GM19025 (cell line): ENCODE data around the gene MAML1.

Experiments
- ATAC-seq: cut with Tn5 transposase; IDR thresholded peaks from one replicate; pipeline ENCODE4 v1.9.1; 2021; ENCODE audit warnings: mild to moderate bottlenecking, low read depth, moderate library complexity; ENCODE audit not compliant: unreplicated experiment

Gene MAML1

DNA sequence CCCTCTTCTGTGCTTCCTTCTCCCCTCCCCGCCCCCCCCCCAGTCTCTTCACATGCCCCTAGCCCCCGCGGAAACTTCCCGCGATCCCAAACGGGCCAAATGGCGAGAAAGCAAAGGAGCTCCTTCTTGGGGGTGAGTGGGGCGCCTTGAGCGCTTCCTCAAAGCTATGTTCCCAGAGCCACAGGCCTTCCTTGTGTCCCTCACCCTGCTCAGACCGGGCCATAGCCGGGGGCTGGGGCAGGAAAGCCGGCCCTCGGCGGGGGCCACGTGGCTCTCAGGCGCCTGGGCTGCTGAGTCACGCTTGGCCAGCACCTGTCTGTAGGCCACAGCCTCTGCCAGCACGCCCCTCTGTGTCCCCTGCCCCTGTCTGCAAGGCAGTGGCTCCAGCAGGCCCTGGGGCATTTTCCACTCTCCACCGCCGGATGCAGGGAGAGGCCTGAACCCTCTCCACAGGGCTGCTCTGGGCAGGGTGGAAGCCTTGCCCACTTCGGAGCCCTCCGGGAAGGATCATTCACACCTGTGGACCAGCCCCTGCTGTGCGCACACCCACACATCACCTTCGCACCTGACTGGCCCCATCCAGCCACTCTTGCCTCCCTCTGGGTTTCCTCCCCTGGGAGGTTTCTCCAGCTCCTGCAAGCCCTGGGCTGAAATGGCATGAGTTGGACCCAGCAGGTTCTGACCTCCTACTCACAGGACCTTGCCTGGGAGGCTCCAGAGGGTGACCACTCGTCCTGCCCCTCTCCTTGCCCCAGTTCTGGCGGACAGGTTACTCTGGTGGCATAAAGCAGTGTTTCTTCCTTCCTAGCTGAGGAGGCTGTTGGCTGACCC, 86.9 kb downstream of the MAML1 start:
- ATAC-seq, result no peak

DNA sequence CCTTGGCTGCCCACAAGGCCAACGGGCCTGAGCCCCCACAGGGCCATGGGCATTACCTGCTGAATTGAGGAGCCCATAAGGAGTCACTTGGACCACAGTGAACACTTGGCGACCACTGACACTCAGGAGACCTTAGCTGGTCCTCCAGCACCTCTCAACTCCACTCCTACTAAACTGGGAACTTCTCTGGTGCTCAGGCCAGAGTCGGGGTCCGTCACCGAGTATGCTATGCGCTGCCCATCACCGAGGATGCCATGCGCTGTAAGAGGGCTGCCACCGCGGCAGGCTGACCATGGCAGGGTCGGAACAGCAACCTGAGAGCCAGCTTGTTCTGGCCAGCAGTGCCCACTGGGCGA, 87.5 kb downstream of the MAML1 start:
- no peak for ATAC-seq

DNA sequence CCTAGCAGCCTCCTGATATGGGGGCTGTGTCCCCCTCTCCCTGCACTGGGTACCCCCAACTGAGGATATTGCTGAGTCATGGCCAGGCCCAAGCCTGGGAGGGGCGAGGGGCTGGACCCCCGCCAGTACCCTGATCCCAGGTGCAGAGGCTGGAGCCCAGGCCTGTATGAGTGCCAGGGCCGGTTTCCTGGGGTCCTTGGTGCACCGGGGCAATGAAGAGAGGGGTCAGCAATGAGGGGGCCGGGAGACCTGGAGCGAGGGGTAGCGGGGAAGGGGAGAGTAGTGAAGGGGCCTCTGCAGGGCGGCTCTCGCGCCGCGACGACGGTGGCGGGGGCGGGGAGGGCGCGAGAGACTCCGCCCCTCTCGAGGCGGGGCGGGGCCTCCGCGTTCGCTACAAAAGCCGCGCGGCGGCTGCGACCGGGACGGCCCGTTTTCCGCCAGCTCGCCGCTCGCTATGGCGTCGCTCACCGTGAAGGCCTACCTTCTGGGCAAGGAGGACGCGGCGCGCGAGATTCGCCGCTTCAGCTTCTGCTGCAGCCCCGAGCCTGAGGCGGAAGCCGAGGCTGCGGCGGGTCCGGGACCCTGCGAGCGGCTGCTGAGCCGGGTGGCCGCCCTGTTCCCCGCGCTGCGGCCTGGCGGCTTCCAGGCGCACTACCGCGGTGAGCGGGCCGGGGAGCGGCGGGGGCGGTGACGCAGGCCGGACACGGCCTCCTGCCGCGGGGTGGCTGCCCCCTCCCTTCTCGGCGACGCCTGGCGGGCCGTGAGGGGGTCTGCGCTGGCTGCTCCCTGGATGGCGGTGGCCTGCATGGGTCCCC, 88.1 kb downstream of the MAML1 start, which contains the start of gene SQSTM1:
Gene SQSTM1 (plus strand): TSS at position 423 of the 815 bp plus-strand sequence. CDS start 32 bp downstream, at position 455.
- ATAC-seq, result peak; percentile 39

DNA sequence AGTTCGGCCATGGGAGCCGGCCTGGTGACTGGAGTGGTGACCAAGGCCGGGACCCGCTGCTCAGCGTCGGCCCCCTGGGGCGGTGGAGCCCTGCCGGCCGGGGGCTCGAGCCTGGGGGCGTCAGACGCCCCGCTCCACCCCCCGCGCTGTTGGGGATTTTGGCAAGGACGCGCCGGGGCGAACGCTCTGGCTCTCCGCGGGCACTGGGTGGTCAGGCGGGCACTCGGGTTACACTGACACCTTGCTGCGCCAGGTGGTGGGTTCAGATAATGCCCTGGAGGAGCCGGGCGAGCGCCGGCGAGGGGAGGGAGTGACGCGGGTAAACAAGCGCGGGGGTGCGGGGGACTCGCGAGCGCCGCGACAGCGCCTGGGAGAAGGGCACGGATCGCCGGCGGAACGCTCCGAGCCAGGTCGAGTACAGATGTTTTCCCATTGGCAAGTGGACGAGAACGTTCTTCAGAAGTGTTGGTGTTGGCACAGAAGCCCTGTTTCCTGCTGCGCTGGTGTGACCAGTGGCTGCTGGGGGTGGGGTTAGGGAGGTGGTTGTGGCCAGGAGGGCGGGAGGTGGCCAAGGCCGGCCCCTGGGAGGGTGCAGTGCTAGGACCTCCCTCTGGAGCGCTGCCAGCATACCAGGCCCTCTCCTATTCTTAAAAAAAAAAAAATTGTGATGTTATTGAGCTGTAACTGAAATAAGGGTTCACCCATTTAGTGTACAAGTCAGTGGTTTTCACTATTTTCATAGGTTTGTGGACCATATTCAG, 88.9 kb downstream of the MAML1 start:
- peak; percentile 40 for ATAC-seq

DNA sequence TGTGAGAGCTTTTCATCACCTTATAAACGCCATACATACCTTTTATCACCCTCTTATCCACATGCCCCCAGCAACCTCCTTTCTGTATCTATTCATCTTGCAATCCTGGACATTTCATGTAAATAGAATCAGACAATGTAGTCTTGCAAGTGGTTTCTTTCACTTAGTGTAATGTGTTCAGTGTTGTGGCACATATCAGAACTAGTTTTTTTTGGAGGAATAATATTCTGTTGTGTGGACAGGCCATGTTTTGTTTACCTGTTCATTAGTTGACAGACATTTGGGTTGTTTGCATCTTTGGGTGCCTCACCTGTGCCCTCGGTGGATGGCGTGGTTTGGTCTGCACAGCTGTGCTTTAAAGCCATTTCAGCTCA, 89.4 kb downstream of the MAML1 start:
- ATAC-seq, result no peak

DNA sequence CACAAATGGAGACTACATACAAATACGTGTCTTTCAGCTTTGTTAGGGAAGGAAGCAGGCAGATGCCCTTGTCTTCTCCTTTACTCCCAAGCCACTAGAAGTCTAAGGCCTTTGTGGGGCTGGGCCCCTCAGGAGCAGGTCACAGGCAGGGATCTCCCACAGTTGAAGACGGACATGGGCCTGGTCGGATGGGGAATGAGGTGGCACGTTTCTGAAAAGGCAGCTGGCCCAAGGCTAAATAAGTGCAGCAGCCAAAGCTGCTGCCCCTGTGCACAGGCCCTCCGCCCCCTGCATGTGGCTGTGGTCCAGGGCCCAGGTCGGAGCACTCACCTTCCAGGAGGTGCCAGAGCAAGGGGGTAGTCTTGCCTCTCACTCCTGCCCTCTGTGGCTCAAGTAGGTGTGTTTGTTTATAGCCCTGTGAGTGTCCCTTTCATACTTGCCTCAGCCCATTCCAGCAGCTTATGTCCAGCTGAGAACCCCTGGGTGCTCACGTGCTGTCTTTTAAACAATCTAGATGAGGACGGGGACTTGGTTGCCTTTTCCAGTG, 89.9 kb downstream of the MAML1 start:
- no peak for ATAC-seq

DNA sequence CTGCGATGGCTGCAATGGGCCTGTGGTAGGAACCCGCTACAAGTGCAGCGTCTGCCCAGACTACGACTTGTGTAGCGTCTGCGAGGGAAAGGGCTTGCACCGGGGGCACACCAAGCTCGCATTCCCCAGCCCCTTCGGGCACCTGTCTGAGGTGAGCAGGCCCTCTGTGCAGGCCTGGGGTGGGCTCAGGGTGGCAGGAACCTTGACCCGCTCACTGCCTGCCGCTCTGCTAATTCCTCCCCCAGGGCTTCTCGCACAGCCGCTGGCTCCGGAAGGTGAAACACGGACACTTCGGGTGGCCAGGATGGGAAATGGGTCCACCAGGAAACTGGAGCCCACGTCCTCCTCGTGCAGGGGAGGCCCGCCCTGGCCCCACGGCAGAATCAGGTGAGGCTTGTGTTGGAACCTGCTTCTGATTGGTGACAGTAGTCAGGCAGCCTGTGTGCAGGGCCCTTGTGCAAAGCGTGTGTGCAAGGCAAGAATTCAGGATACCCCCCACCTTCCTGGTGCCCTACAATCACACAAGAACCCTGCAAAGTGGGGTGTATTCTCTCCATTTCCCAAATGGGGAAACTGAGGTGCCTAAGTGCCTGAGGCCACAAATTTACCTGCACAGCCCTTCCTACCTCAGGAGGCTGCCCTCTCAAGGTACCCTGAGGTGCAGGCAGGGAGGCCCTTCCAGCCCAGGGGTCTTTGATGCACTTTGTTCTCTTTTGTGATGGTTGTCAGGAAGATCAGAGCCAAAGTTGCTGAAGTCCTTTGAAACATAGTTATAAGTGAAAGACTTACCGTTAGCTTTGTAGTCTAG, 91.5 kb downstream of the MAML1 start:
- no peak for ATAC-seq

DNA sequence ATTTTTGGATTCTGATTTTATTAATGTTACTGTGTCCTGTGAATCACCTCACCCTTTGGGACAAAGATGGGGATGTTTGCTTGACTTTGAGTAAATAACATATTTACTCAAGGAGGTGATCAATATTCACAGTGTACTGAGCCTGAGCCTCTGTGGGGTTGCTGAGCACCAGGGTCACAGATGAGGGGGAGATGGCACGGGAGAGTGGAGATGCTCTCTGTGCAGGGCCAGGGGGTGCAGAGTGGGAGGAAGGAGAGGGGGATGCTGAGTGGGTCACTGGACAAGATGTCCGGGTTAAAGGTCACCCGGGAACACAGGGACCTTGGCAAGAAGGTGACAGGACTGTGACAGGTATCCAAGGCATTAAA, 92.1 kb downstream of the MAML1 start:
- ATAC-seq, result no peak

DNA sequence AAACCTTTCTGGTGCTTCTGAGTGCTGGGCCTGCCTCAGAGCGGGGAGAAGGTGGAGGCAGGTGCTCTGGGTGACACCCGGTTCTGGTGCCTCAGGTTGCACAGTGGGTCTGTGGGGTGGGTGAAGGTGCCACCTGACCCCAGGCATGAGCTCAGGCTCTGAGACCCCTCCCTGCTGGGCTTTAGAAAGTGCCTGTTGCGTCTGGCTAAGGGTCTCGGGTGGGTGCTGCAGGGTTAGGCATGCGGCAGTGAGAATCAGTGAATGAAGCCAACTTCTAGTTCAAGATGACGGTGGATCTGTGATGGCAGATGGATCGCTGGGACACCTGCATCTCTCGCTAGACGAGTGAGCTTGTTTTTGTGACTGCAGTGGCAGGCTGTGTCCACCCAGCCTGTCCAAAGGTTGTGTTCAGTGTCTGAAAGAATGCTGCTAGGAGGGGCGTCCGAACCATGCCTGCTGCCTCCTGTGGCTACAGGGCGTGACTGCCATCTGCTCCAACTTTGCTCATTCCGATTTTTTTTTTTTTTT, 93.1 kb downstream of the MAML1 start:
- no peak for ATAC-seq
